T-helper 17 cell (primary cell): ENCODE measurements around the gene ALDH1B1. TPM values are rescaled to one million over a fixed set of nuclear protein-coding genes. Genes with fewer than 3 reads are reported as not detected.

Source experiments
- ATAC-seq: fragments of 150-1000 bp; cut with Tn5 transposase; 2 replicates; pipeline ENCODE4 v1.10.0; 2021; ENCODE audit warnings: mild to moderate bottlenecking, moderate library complexity
- DNase-seq, 3 donors: peaks; one replicate each; pipeline versions ENCODE4 v3.0.0 to v3.0.0-alpha.2; 2020 to 2021
- H3K9me3 ChIP-seq: one replicate; pipeline ENCODE4 v1.7.0; 2013; ENCODE audit warnings: low read length, mild to moderate bottlenecking; ENCODE audit not compliant: control insufficient read depth, poor library complexity, severe bottlenecking
- H3K27ac Mint-ChIP-seq: one replicate; pipeline ENCODE4 v1.8.0; 2022; ENCODE audit warnings: mild to moderate bottlenecking, moderate library complexity, mixed read lengths
- H3K27me3 Mint-ChIP-seq: one replicate; pipeline ENCODE4 v1.8.0; 2022; ENCODE audit warnings: mixed read lengths
- H3K36me3 Mint-ChIP-seq: one replicate; pipeline ENCODE4 v1.8.0; 2022; ENCODE audit warnings: low read depth, mixed read lengths
- H3K4me1 Mint-ChIP-seq: one replicate; pipeline ENCODE4 v1.8.0; 2022; ENCODE audit warnings: mild to moderate bottlenecking, mixed read lengths
- H3K4me3 Mint-ChIP-seq: one replicate; pipeline ENCODE4 v1.8.0; 2022; ENCODE audit warnings: mild to moderate bottlenecking, moderate library complexity, mixed read lengths
- total RNA-seq, 4 donors: library from RNA in 2 of 4; stranded (reverse) in 2 of 4; gene quantifications; one replicate each; pipeline ENCODE4 v1.2.3 and lab custom pipeline; 2022 to 2026

ALDH1B1 gene
- total RNA-seq, 2 donors from 2014 or later = 1.7 to 2.7 TPM

GRCh38 chr9:38435521-38435920, 43.0 kb downstream of the ALDH1B1 start:
- DNase-seq (no peak), ATAC-seq (no peak)
- H3K9me3 ChIP-seq = no peaks in the 10 kb centered on the region
- Mint-ChIP-seq H3K4me3 (no peak overlapping the region), H3K36me3 (peaks cover 2% of the 10 kb centered on the region), H3K27ac (no peak overlapping the region), H3K4me1 (peaks cover 15% of the 10 kb centered on the region), H3K27me3 (peaks cover 23% of the 10 kb centered on the region)

GRCh38 chr9:38436708-38437107, 44.2 kb downstream of the ALDH1B1 start:
- DNase-seq (no peak), ATAC-seq (no peak)
- H3K4me3 Mint-ChIP-seq = no peak overlapping the region
- peaks cover 2% of the 10 kb centered on the region for H3K36me3 Mint-ChIP-seq
- peaks cover 7% of the 10 kb centered on the region for H3K4me1 Mint-ChIP-seq
- peaks cover 25% of the 10 kb centered on the region for H3K27me3 Mint-ChIP-seq
- H3K27ac Mint-ChIP-seq = no peak overlapping the region
- no peaks in the 10 kb centered on the region for H3K9me3 ChIP-seq

GRCh38 chr9:38437193-38437823, 44.8 kb downstream of the ALDH1B1 start:
- Mint-ChIP-seq H3K36me3 (peaks cover 2% of the 10 kb centered on the region), H3K27me3 (peaks cover 31% of the 10 kb centered on the region), H3K27ac (no peak overlapping the region), H3K4me3 (no peak overlapping the region), H3K4me1 (peaks cover 6% of the 10 kb centered on the region)
- no peaks in the 10 kb centered on the region for H3K9me3 ChIP-seq
- ATAC-seq (no peak), DNase-seq (no peak)

GRCh38 chr9:38439291-38439915, 46.9 kb downstream of the ALDH1B1 start:
- H3K4me1 Mint-ChIP-seq = peaks cover 2% of the 10 kb centered on the region
- H3K9me3 ChIP-seq = no peaks in the 10 kb centered on the region
- H3K4me3 Mint-ChIP-seq = no peak overlapping the region
- ATAC-seq = no peak
- no peak for DNase-seq
- H3K36me3 Mint-ChIP-seq = peaks cover 2% of the 10 kb centered on the region
- H3K27ac Mint-ChIP-seq = no peak overlapping the region
- peaks cover 26% of the 10 kb centered on the region for H3K27me3 Mint-ChIP-seq

GRCh38 chr9:38439916-38440301, 47.4 kb downstream of the ALDH1B1 start:
- no peaks in the 10 kb centered on the region for H3K9me3 ChIP-seq
- H3K36me3 Mint-ChIP-seq = peaks cover 2% of the 10 kb centered on the region
- H3K27me3 Mint-ChIP-seq = peaks cover 26% of the 10 kb centered on the region
- ATAC-seq = no peak
- H3K4me1 Mint-ChIP-seq = peaks cover 2% of the 10 kb centered on the region
- H3K4me3 Mint-ChIP-seq = no peak overlapping the region
- DNase-seq = no peak
- H3K27ac Mint-ChIP-seq = no peak overlapping the region

- Mint-ChIP-seq H3K4me3 (no peak overlapping the region), H3K4me1 (peaks cover 3% of the 10 kb centered on the region), H3K27ac (no peak overlapping the region), H3K27me3 (peaks cover 30% of the 10 kb centered on the region), H3K36me3 (peaks cover 2% of the 10 kb centered on the region)
- no peak for DNase-seq
- H3K9me3 ChIP-seq = no peaks in the 10 kb centered on the region
- no peak for ATAC-seq
Measured at GRCh38 chr9:38440516-38440915, 48.0 kb downstream of the ALDH1B1 start.

DNA sequence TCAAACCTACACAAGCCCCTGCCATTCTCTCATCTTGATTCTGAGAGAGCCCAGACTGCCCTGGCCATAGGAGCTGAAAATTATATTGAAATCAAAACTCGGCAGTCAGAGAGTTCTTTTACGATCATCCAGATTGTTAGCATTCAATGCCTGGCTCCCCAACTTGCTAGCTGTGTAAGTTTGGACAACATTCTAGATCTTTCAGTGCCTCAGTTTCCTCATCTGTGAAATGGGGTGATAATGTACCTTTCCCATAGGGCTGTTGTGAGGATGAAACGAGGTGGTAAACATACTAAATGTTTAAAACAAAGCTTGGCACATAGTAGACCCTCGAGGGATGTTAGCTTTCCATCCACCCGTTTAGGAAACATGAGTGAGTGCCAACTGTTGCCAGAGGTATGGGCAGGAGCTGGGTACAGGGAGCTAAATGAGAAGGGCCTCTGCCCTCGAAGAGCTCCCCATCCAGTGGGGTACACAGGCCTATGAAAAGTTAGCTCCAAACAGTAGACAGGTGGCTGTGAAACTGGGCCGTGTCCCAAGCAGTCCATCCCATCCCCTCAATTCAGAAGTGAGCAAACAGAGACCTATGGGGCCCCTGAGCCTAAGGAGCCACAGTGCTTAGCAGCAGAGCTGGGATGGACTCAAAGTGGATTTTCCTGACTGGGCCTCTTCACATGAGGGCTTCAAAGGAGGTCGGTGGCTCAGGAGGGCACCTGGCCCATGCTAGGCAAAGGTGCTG, 49.0 kb downstream of the ALDH1B1 start:
- H3K4me1 Mint-ChIP-seq = peaks cover 5% of the 10 kb centered on the region
- no peak overlapping the region for H3K4me3 Mint-ChIP-seq
- H3K9me3 ChIP-seq = no peaks in the 10 kb centered on the region
- no peak for DNase-seq
- peaks cover 31% of the 10 kb centered on the region for H3K27me3 Mint-ChIP-seq
- H3K27ac Mint-ChIP-seq = no peak overlapping the region
- no peak for ATAC-seq
- peaks cover 2% of the 10 kb centered on the region for H3K36me3 Mint-ChIP-seq

DNA sequence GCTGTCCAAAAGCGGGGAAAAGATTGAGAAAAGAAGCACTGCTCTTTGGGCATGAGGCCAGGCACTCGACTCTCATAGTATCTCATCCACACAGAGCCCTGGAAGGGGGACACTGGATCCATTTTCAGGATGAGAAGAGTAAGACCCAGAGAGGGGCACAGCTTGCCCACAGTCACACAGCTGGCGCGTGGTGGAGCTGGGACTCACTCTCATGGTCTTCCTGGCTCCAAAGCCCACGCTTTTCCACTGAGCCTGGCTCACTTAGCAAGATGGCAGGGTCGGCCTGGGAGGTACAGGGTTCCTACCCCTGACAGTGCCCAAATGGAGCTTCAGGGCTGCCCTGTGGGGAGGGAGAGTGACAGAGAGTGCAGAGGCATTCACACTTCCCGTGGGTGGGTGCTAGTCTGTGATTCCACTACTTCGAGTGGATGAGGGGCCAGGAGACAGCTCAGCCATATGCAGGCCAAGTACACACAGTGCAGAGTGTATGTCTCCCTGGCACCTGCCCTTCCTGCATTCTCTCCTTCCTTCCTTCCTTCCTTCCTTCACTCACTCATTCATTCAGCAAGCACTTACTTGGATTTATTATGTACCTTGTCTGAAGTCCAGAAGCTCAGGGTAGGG, 50.1 kb downstream of the ALDH1B1 start:
- Mint-ChIP-seq H3K27me3 (peaks cover 25% of the 10 kb centered on the region), H3K4me1 (peaks cover 5% of the 10 kb centered on the region), H3K4me3 (no peak overlapping the region), H3K36me3 (peaks cover 2% of the 10 kb centered on the region), H3K27ac (no peak overlapping the region)
- ATAC-seq = no peak
- no peaks in the 10 kb centered on the region for H3K9me3 ChIP-seq
- DNase-seq = no peak

DNA sequence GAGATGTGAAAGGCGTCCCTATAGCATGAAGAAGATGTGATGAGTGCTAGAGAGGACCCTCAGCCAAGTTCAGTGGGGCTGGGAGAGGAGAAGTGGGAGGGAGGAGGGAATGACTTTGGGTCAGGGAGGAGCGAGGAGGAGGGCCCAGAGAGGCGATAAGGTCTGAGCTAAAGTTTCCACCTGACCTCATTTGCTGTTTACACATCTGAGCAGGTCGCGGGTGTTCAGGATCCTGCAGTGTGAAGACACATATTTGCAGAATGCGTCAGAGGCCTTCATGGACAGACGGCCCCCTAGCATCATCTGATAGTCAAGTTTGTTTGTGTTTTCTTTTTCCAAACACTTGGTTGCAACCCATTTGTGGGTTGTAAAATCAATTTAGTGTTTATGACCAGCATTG, 50.7 kb downstream of the ALDH1B1 start:
- ATAC-seq (no peak), DNase-seq (no peak)
- peaks cover 5% of the 10 kb centered on the region for H3K4me1 Mint-ChIP-seq
- H3K4me3 Mint-ChIP-seq = no peak overlapping the region
- peaks cover 2% of the 10 kb centered on the region for H3K36me3 Mint-ChIP-seq
- H3K9me3 ChIP-seq = no peaks in the 10 kb centered on the region
- peaks cover 19% of the 10 kb centered on the region for H3K27me3 Mint-ChIP-seq
- H3K27ac Mint-ChIP-seq = no peak overlapping the region

- Mint-ChIP-seq H3K36me3 (peaks cover 2% of the 10 kb centered on the region), H3K27me3 (peaks cover 19% of the 10 kb centered on the region), H3K4me3 (no peak overlapping the region), H3K27ac (no peak overlapping the region), H3K4me1 (peaks cover 5% of the 10 kb centered on the region)
- H3K9me3 ChIP-seq = no peaks in the 10 kb centered on the region
- no peak for DNase-seq
- no peak for ATAC-seq
Measured at GRCh38 chr9:38443597-38443996, 51.1 kb downstream of the ALDH1B1 start.

- Mint-ChIP-seq H3K27me3 (peaks cover 15% of the 10 kb centered on the region), H3K4me3 (no peak overlapping the region), H3K36me3 (peaks cover 2% of the 10 kb centered on the region), H3K4me1 (peaks cover 5% of the 10 kb centered on the region), H3K27ac (no peak overlapping the region)
- no peaks in the 10 kb centered on the region for H3K9me3 ChIP-seq
- no peak for DNase-seq
- ATAC-seq = no peak
Measured at GRCh38 chr9:38445154-38446043, 52.9 kb downstream of the ALDH1B1 start.

- H3K9me3 ChIP-seq = no peaks in the 10 kb centered on the region
- Mint-ChIP-seq H3K4me1 (peaks cover 3% of the 10 kb centered on the region), H3K27me3 (peaks cover 5% of the 10 kb centered on the region), H3K36me3 (peaks cover 5% of the 10 kb centered on the region), H3K27ac (no peak overlapping the region), H3K4me3 (no peak overlapping the region)
- no peak for DNase-seq
- ATAC-seq = no peak
Measured at GRCh38 chr9:38447703-38448102, 55.2 kb downstream of the ALDH1B1 start.
